ENCODE measurements around the gene SOX12. TPM values are rescaled to one million over a fixed set of nuclear protein-coding genes. Genes with fewer than 3 reads are reported as not detected.

The SOX12 gene
- 2.5 TPM for total RNA-seq
- polyA plus RNA-seq, result 4.7 TPM
- long read RNA-seq, donor 1, full-length matches to known transcripts, result 4 of 4 reads
- long read RNA-seq, donor 1, partial matches to known transcripts, result 0 of 4 reads
- long read RNA-seq, donor 1, other reads (novel, unspliced or antisense), result 0 of 4 reads
- long read RNA-seq, donor 2, full-length matches to known transcripts, result 78 of 78 reads
- long read RNA-seq, donor 2, partial matches to known transcripts, result 0 of 78 reads
- long read RNA-seq, donor 2, other reads (novel, unspliced or antisense), result 0 of 78 reads
- long read RNA-seq, donor 3, full-length matches to known transcripts, result 34 of 34 reads
- long read RNA-seq, donor 3, partial matches to known transcripts, result 0 of 34 reads
- long read RNA-seq, donor 3, other reads (novel, unspliced or antisense), result 0 of 34 reads
- long read RNA-seq, donor 4, full-length matches to known transcripts, result 30 of 30 reads
- long read RNA-seq, donor 4, partial matches to known transcripts, result 0 of 30 reads
- long read RNA-seq, donor 4, other reads (novel, unspliced or antisense), result 0 of 30 reads
- long read RNA-seq, donor 5, full-length matches to known transcripts, result 57 of 57 reads
- long read RNA-seq, donor 5, partial matches to known transcripts, result 0 of 57 reads
- long read RNA-seq, donor 5, other reads (novel, unspliced or antisense), result 0 of 57 reads
- long read RNA-seq, donor 6, full-length matches to known transcripts, result 34 of 34 reads
- long read RNA-seq, donor 6, partial matches to known transcripts, result 0 of 34 reads
- long read RNA-seq, donor 6, other reads (novel, unspliced or antisense), result 0 of 34 reads
- long read RNA-seq, donor 7, full-length matches to known transcripts, result 18 of 18 reads
- long read RNA-seq, donor 7, partial matches to known transcripts, result 0 of 18 reads
- long read RNA-seq, donor 7, other reads (novel, unspliced or antisense), result 0 of 18 reads
- long read RNA-seq, donor 8, full-length matches to known transcripts, result 15 of 15 reads
- long read RNA-seq, donor 8, partial matches to known transcripts, result 0 of 15 reads
- long read RNA-seq, donor 8, other reads (novel, unspliced or antisense), result 0 of 15 reads
- long read RNA-seq, donor 9, full-length matches to known transcripts, result 16 of 16 reads
- long read RNA-seq, donor 9, partial matches to known transcripts, result 0 of 16 reads
- long read RNA-seq, donor 9, other reads (novel, unspliced or antisense), result 0 of 16 reads
- long read RNA-seq, donor 10, full-length matches to known transcripts, result 18 of 18 reads
- long read RNA-seq, donor 10, partial matches to known transcripts, result 0 of 18 reads
- long read RNA-seq, donor 10, other reads (novel, unspliced or antisense), result 0 of 18 reads

- peaks cover 0 to 3% of the 10 kb centered on the region in 2 donors for H3K27me3 ChIP-seq (ENCODE audit: control insufficient read depth in 2 of 2, insufficient read depth in 1 of 2, low read length in 1 of 2)
- H3K27ac ChIP-seq (ENCODE audit: low read depth in 1 of 2, low read length in 1 of 2), result peak within 1 kb of the TSS; percentile 93 to 96
- no peaks in the 10 kb centered on the region for H3K36me3 ChIP-seq (ENCODE audit: control insufficient read depth in 2 of 2, insufficient read depth in 2 of 2, low read length in 1 of 2)
- WGBS, result under 1% methylated on average over 106 of the region's 106 CpGs
- peak within 1 kb of the TSS; percentile 68 to 78 for H3K4me3 ChIP-seq (ENCODE audit: low read length in 2 of 2)
- H3K4me1 ChIP-seq (ENCODE audit: control insufficient read depth in 2 of 2, insufficient read depth in 2 of 2, low read length in 2 of 2), result peaks cover 7 to 42% of the 10 kb centered on the region in 2 donors
- peak in 8 of 9 donors; percentile 82 to 94 (median 91) for DNase-seq (ENCODE audit: low read depth in 6 of 9, low spot score in 9 of 9)
- H3K9me3 ChIP-seq (ENCODE audit: control insufficient read depth in 2 of 2, insufficient read depth in 1 of 2, low read length in 1 of 2), result no peaks in the 10 kb centered on the region
Measured at GRCh38 chr20:325045-325888, at the start of gene SOX12. SOX12 (plus strand) TSS chr20:325552; CDS start chr20:325925, 373 bp downstream.

GRCh38 chr20:275791-276190 lies 49.6 kb upstream of the SOX12 start:
- H3K4me1 ChIP-seq (ENCODE audit: control insufficient read depth in 2 of 2, insufficient read depth in 2 of 2, low read length in 2 of 2), result no peaks in the 10 kb centered on the region
- no peak overlapping the region for H3K27ac ChIP-seq (ENCODE audit: low read depth in 1 of 2, low read length in 1 of 2)
- H3K9me3 ChIP-seq (ENCODE audit: control insufficient read depth in 2 of 2, insufficient read depth in 1 of 2, low read length in 1 of 2), result no peaks in the 10 kb centered on the region
- no peaks in the 10 kb centered on the region for H3K27me3 ChIP-seq (ENCODE audit: control insufficient read depth in 2 of 2, insufficient read depth in 1 of 2, low read length in 1 of 2)
- no peak for DNase-seq (ENCODE audit: low read depth in 6 of 9, low spot score in 9 of 9)
- no peak overlapping the region for H3K4me3 ChIP-seq (ENCODE audit: low read length in 2 of 2)
- H3K36me3 ChIP-seq (ENCODE audit: control insufficient read depth in 2 of 2, insufficient read depth in 2 of 2, low read length in 1 of 2), result peaks cover 14 to 16% of the 10 kb centered on the region in 2 donors
- WGBS, result 97% methylated on average over 7 of the region's 7 CpGs

DNA sequence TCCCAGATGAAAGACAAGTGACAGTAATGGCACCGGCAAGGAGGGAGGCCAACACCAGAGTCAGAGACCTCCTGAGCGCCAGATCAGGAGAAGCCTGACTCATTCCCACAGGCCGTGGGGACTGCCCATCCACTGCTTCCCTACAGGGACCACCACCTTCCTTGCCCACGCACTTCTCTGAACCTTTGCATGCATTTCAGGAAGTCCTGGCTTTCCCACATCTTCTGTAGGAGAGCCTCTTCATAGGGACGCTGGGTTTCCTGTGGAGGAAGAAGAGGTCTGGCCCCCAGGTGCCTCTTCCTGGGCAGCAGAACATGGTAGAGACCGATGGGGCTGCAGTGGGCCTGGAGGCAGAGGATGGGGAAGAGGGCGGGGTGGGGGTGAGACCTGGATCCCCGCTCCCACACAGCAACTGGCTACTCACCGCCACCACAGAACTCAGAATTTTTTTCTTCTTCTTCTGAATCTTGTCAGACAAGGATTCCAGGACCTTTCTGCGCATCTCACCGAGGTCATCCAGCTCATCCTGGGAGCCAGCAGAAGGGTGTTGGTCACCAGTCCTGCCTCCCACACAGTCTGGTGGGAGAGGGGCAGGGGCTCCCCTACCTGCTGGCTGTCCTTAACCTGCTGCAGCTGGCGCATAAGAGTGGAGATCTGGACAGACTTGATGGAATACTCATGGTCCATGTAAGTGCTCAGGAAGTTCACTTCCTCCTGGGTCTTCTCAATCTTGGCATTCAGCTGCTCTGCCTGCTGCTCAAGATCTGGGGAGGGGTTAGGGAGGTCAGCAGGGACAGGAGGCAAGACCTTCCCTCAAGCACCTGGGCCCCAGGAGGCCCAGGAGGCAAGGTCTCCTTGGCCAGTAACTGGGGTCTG lies 48.5 kb upstream of the SOX12 start:
- Histone ChIP-seq H3K9me3 (ENCODE audit: control insufficient read depth in 2 of 2, insufficient read depth in 1 of 2, low read length in 1 of 2) (no peaks in the 10 kb centered on the region), H3K36me3 (ENCODE audit: control insufficient read depth in 2 of 2, insufficient read depth in 2 of 2, low read length in 1 of 2) (peaks cover 14 to 19% of the 10 kb centered on the region in 2 donors), H3K27ac (ENCODE audit: low read depth in 1 of 2, low read length in 1 of 2) (no peak overlapping the region), H3K4me1 (ENCODE audit: control insufficient read depth in 2 of 2, insufficient read depth in 2 of 2, low read length in 2 of 2) (no peaks in the 10 kb centered on the region), H3K4me3 (ENCODE audit: low read length in 2 of 2) (no peak overlapping the region), H3K27me3 (ENCODE audit: control insufficient read depth in 2 of 2, insufficient read depth in 1 of 2, low read length in 1 of 2) (no peaks in the 10 kb centered on the region)
- DNase-seq (ENCODE audit: low read depth in 6 of 9, low spot score in 9 of 9), result no peak
- 95% methylated on average over 12 of the region's 12 CpGs for WGBS

GRCh38 chr20:277496-277781 lies 47.9 kb upstream of the SOX12 start:
- DNase-seq (ENCODE audit: low read depth in 6 of 9, low spot score in 9 of 9), result no peak
- H3K27me3 ChIP-seq (ENCODE audit: control insufficient read depth in 2 of 2, insufficient read depth in 1 of 2, low read length in 1 of 2), result no peaks in the 10 kb centered on the region
- peaks cover 14 to 19% of the 10 kb centered on the region in 2 donors for H3K36me3 ChIP-seq (ENCODE audit: control insufficient read depth in 2 of 2, insufficient read depth in 2 of 2, low read length in 1 of 2)
- no peak overlapping the region for H3K27ac ChIP-seq (ENCODE audit: low read depth in 1 of 2, low read length in 1 of 2)
- H3K4me1 ChIP-seq (ENCODE audit: control insufficient read depth in 2 of 2, insufficient read depth in 2 of 2, low read length in 2 of 2), result no peaks in the 10 kb centered on the region
- no peak overlapping the region for H3K4me3 ChIP-seq (ENCODE audit: low read length in 2 of 2)
- no peaks in the 10 kb centered on the region for H3K9me3 ChIP-seq (ENCODE audit: control insufficient read depth in 2 of 2, insufficient read depth in 1 of 2, low read length in 1 of 2)
- 32% methylated on average over 3 of the region's 3 CpGs for WGBS

- no peak for DNase-seq (ENCODE audit: low read depth in 6 of 9, low spot score in 9 of 9)
- no peak overlapping the region for H3K27ac ChIP-seq (ENCODE audit: low read depth in 1 of 2, low read length in 1 of 2)
- 97% methylated on average over 5 of the region's 5 CpGs for WGBS
- no peak overlapping the region for H3K4me3 ChIP-seq (ENCODE audit: low read length in 2 of 2)
- H3K27me3 ChIP-seq (ENCODE audit: control insufficient read depth in 2 of 2, insufficient read depth in 1 of 2, low read length in 1 of 2), result no peaks in the 10 kb centered on the region
- H3K4me1 ChIP-seq (ENCODE audit: control insufficient read depth in 2 of 2, insufficient read depth in 2 of 2, low read length in 2 of 2), result no peaks in the 10 kb centered on the region
- no peaks in the 10 kb centered on the region for H3K9me3 ChIP-seq (ENCODE audit: control insufficient read depth in 2 of 2, insufficient read depth in 1 of 2, low read length in 1 of 2)
- H3K36me3 ChIP-seq (ENCODE audit: control insufficient read depth in 2 of 2, insufficient read depth in 2 of 2, low read length in 1 of 2), result peaks cover 14 to 19% of the 10 kb centered on the region in 2 donors
Measured at GRCh38 chr20:278181-278580, 47.2 kb upstream of the SOX12 start.

- 95% methylated on average over 84 of the region's 88 CpGs for WGBS
- Histone ChIP-seq H3K9me3 (ENCODE audit: control insufficient read depth in 2 of 2, insufficient read depth in 1 of 2, low read length in 1 of 2) (no peaks in the 10 kb centered on the region), H3K4me3 (ENCODE audit: low read length in 2 of 2) (no peak overlapping the region)
Measured at GRCh38 chr20:278607-279571, 46.5 kb upstream of the SOX12 start.

DNA sequence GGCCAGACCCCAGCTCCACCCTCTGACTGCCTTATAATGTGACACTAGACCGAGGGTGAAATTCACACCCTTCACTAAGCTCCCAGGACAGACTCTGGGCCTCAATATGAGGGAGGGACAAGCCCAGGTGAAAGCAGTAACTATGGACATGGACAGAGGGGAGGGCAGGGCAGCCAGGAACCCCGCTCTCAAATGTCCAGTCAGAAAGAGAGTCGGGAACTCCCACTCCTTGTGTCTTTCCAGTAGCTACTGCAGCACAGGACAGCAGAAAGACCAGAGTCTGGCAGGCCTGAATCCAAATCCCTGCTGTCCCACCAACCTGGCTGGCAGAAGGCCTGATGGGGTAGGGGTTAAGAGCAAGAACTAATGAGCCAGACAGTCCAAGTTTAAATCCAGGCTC lies 41.2 kb upstream of the SOX12 start:
- Histone ChIP-seq H3K36me3 (ENCODE audit: control insufficient read depth in 2 of 2, insufficient read depth in 2 of 2, low read length in 1 of 2) (peaks cover 0 to 9% of the 10 kb centered on the region in 2 donors), H3K4me3 (ENCODE audit: low read length in 2 of 2) (no peak overlapping the region), H3K27ac (ENCODE audit: low read depth in 1 of 2, low read length in 1 of 2) (no peak overlapping the region), H3K9me3 (ENCODE audit: control insufficient read depth in 2 of 2, insufficient read depth in 1 of 2, low read length in 1 of 2) (no peaks in the 10 kb centered on the region), H3K27me3 (ENCODE audit: control insufficient read depth in 2 of 2, insufficient read depth in 1 of 2, low read length in 1 of 2) (no peaks in the 10 kb centered on the region), H3K4me1 (ENCODE audit: control insufficient read depth in 2 of 2, insufficient read depth in 2 of 2, low read length in 2 of 2) (no peaks in the 10 kb centered on the region)
- 67% methylated on average over 3 of the region's 3 CpGs for WGBS
- no peak for DNase-seq (ENCODE audit: low read depth in 6 of 9, low spot score in 9 of 9)

More at GRCh38 chr20:278607-279571, 46.5 kb upstream of the SOX12 start:
- H3K27me3 ChIP-seq (ENCODE audit: control insufficient read depth in 2 of 2, insufficient read depth in 1 of 2, low read length in 1 of 2), result no peaks in the 10 kb centered on the region
- no peak overlapping the region for H3K27ac ChIP-seq (ENCODE audit: low read depth in 1 of 2, low read length in 1 of 2)
- H3K4me1 ChIP-seq (ENCODE audit: control insufficient read depth in 2 of 2, insufficient read depth in 2 of 2, low read length in 2 of 2), result no peaks in the 10 kb centered on the region
- H3K36me3 ChIP-seq (ENCODE audit: control insufficient read depth in 2 of 2, insufficient read depth in 2 of 2, low read length in 1 of 2), result peaks cover 14 to 22% of the 10 kb centered on the region in 2 donors
- no peak for DNase-seq (ENCODE audit: low read depth in 6 of 9, low spot score in 9 of 9)
